ENCODE results near the gene OGDH.

GRCh38 chr7:44574287-44574872 is 32.0 kb upstream of the OGDH start:
- TF ChIP-seq CTCF (conservative IDR thresholded peaks at IDR 0.05; ENCODE audit: low read depth, low read length) (no peak), MAZ (IDR thresholded peaks at IDR 0.05; ENCODE audit: borderline replicate concordance, low read depth, low read length) (no peak), POLR2A (IDR thresholded peaks at IDR 0.05; ENCODE audit: low read depth, low read length) (no peak), MXI1 (IDR thresholded peaks at IDR 0.05; ENCODE audit: borderline replicate concordance, low read depth, low read length) (no peak), MAFK (IDR thresholded peaks at IDR 0.05; ENCODE audit: low read depth, low read length) (no peak), RCOR1 (IDR thresholded peaks at IDR 0.05; ENCODE audit: insufficient replicate concordance, low read length) (no peak), RFX5 (IDR thresholded peaks at IDR 0.05; ENCODE audit: low read depth, low read length) (no peak), NFE2L2 (IDR thresholded peaks at IDR 0.05; ENCODE audit: low read depth, low read length) (no peak), USF2 (IDR thresholded peaks at IDR 0.05; ENCODE audit: low read depth, low read length) (no peak), CEBPB (IDR thresholded peaks at IDR 0.05; ENCODE audit: low read depth, low read length) (no peak), ELK1 (IDR thresholded peaks at IDR 0.05; ENCODE audit: borderline replicate concordance, low read depth, low read length) (no peak)

Measured in IMR-90 (cell line).